Stomach (tissue), 9 donors: Measurements from ENCODE around the gene LY9. TPM values are rescaled to one million over a fixed set of nuclear protein-coding genes. Genes with fewer than 3 reads are reported as not detected.

Experiments
- DNase-seq, 2 donors: peaks; one replicate each; pipeline versions ENCODE4 v3.0.0 to v3.0.0-alpha.2; 2013 to 2019
- H3K27ac ChIP-seq, 5 donors: fragments of 200-600 bp in 4 of 5; sonication (generic) in 4 of 5; one replicate each; pipeline ENCODE4 v1.5.1; 2013 to 2019; ENCODE audit warnings: mild to moderate bottlenecking in 1 of 5, moderate library complexity in 1 of 5
- H3K27me3 ChIP-seq, 3 donors: fragments of 200-600 bp; sonication (generic); one replicate each; pipeline ENCODE4 v1.5.1; 2017 to 2019; ENCODE audit warnings: mixed run types in 1 of 3
- H3K36me3 ChIP-seq, 4 donors: fragments of 200-600 bp; sonication (generic); 1 replicate in 3 of 4; 2 replicates in 1 of 4; pipeline ENCODE4 v1.5.1; 2016 to 2019
- H3K4me1 ChIP-seq, 4 donors: fragments of 200-600 bp; sonication (generic); one replicate each; pipeline ENCODE4 v1.5.1; 2016 to 2019
- H3K4me3 ChIP-seq, 4 donors: fragments of 200-600 bp; sonication (generic) in 3 of 4; one replicate each; pipeline ENCODE4 v1.5.1; 2016 to 2019; ENCODE audit warnings: mild to moderate bottlenecking in 1 of 4
- H3K9me3 ChIP-seq, 4 donors: fragments of 200-600 bp; sonication (generic); one replicate each; pipeline ENCODE4 v1.5.1; 2016 to 2019
- EP300 ChIP-seq: sonication (generic); formaldehyde crosslinking; IDR thresholded peaks from one replicate; pipeline ENCODE4 v1.6.1; 2017; ENCODE audit warnings: antibody characterized with exemption
- POLR2A ChIP-seq, 4 donors: fragments of 450-650 bp; IDR thresholded peaks; one replicate each; pipeline ENCODE4 v1.6.1; 2016; ENCODE audit warnings: antibody characterized with exemption in 4 of 4, control low read depth in 2 of 4, mild to moderate bottlenecking in 1 of 4, moderate library complexity in 1 of 4
- POLR2AphosphoS5 ChIP-seq, 3 donors: sonication (generic); formaldehyde crosslinking; IDR thresholded peaks; one replicate each; pipeline ENCODE4 v1.6.1; 2016; ENCODE audit warnings: antibody characterized with exemption in 3 of 3
- WGBS, 5 donors: extraction: QIAGEN DNeasy Blood & Tissue Kit in 3 of 5; methylation state at CpG; one replicate each; pipeline versions ENCODE4 v1.1.5 to v1.1.7; 2013 to 2018; 5-methylcytosine and 5-hydroxymethylcytosine counted together
- intact Hi-C: fragments of 100-400 bp; cut with DNase I; formaldehyde crosslinking; loops from one replicate; pipeline ENCODE4 v1.15.1; 2023; ENCODE audit warnings: low total_unique reads
- polyA plus RNA-seq, 3 donors: library from polyadenylated mRNA; stranded (reverse); fragments of 200-250 nt; gene quantifications; one replicate each; pipeline ENCODE4 v1.2.3, GENCODE V29; 2013
- total RNA-seq, 5 donors: library from RNA; depleted of rRNA; stranded (reverse); fragments of >200 nt; gene quantifications; one replicate each; pipeline versions ENCODE4 v1.1.0 to v1.2.3, GENCODE V29; 2014 to 2016
- TF ChIP-seq, protein P1 (sequence below), 7 experiments: fragments of 450-650 bp in 4 of 7; fragments of 200-600 bp in 3 of 7; sonication (generic) in 3 of 7; IDR thresholded peaks; one replicate each; pipeline ENCODE4 v1.5.1; 2016 to 2019; ENCODE audit warnings: antibody characterized with exemption in 7 of 7, control low read depth in 2 of 7, mild to moderate bottlenecking in 1 of 7
- donor health status: healthy with polysubstance abuse.
- donor health status: Bipolar disorder and iron deficiency.
- donor health status: healthy.

The LY9 gene
- total and polyA plus RNA-seq, 8 donors: 0.25 to 7.5 (median 1.2) TPM; not detected in 2

DNA sequence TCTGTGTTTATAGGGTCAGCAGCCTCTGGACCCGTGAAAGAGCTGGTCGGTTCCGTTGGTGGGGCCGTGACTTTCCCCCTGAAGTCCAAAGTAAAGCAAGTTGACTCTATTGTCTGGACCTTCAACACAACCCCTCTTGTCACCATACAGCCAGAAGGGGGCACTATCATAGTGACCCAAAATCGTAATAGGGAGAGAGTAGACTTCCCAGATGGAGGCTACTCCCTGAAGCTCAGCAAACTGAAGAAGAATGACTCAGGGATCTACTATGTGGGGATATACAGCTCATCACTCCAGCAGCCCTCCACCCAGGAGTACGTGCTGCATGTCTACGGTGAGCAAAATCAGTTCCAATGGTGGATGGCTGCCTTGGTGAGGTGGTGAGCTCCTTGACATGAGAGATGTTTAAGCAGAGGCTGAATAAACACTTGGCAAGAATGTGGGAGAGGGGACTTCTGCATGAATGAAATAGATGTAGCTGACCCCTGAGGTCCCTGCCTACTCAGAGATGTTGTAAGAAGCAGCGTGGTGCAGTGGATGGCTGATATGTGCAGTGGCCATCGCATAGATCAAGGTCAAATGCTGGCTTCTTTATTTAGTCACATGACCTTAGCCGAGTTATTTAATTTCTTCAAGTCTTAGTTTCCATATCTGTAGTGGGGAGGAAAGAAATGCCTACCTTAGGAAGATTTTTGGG lies 47.6 kb upstream of the LY9 start:
- no peak for DNase-seq
- peaks cover 0 to 4% (median 0%) of the 10 kb centered on the region in 4 donors for H3K4me1 ChIP-seq
- 81 to 92% (median 88%) methylated on average over 10 of the region's 10 CpGs for WGBS, 5 donors
- peaks cover 0 to 7% (median 0%) of the 10 kb centered on the region in 3 donors for H3K27me3 ChIP-seq
- H3K9me3 ChIP-seq: no peaks in the 10 kb centered on the region
- intact Hi-C loops: no loop called here
- H3K4me3 ChIP-seq: no peak overlapping the region
- no peaks in the 10 kb centered on the region for H3K36me3 ChIP-seq
- TF ChIP-seq, protein P1, sequence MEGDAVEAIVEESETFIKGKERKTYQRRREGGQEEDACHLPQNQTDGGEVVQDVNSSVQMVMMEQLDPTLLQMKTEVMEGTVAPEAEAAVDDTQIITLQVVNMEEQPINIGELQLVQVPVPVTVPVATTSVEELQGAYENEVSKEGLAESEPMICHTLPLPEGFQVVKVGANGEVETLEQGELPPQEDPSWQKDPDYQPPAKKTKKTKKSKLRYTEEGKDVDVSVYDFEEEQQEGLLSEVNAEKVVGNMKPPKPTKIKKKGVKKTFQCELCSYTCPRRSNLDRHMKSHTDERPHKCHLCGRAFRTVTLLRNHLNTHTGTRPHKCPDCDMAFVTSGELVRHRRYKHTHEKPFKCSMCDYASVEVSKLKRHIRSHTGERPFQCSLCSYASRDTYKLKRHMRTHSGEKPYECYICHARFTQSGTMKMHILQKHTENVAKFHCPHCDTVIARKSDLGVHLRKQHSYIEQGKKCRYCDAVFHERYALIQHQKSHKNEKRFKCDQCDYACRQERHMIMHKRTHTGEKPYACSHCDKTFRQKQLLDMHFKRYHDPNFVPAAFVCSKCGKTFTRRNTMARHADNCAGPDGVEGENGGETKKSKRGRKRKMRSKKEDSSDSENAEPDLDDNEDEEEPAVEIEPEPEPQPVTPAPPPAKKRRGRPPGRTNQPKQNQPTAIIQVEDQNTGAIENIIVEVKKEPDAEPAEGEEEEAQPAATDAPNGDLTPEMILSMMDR (IDR thresholded peaks at IDR 0.05): no peak
- no peak for TF ChIP-seq POLR2A (IDR thresholded peaks at IDR 0.05)
- TF ChIP-seq EP300: no peak
- TF ChIP-seq POLR2AphosphoS5 (IDR thresholded peaks at IDR 0.05): no peak
- H3K27ac ChIP-seq: no peak overlapping the region

DNA sequence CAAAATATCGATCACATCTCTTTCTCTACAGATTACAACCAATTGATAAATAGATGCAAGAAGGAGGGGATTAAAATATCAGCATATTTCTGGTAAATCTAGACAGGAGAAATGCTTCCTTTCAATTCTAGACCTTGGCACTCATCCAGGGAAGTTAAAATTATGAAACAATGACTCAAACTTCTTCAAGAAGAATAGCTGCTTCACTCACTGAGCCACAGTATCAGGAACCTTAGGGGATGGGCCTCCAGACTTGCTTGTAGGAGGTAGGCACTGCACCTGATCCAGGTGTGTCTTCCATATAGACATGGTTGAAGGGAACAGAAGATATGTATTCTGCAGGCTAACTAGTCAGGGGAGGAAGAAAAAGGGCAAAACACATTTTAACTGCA lies 47.1 kb upstream of the LY9 start:
- no peaks in the 10 kb centered on the region for H3K9me3 ChIP-seq
- no peak overlapping the region for H3K27ac ChIP-seq
- no peaks in the 10 kb centered on the region for H3K36me3 ChIP-seq
- WGBS, 5 donors: 92 to 97% (median 93%) methylated on average over 1 of the region's 1 CpG
- H3K4me1 ChIP-seq: peaks cover 0 to 4% (median 0%) of the 10 kb centered on the region in 4 donors
- TF ChIP-seq EP300 (no peak), POLR2AphosphoS5 (IDR thresholded peaks at IDR 0.05) (no peak), POLR2A (IDR thresholded peaks at IDR 0.05) (no peak)
- TF ChIP-seq, protein P1 (IDR thresholded peaks at IDR 0.05): no peak
- H3K4me3 ChIP-seq: no peak overlapping the region
- DNase-seq: no peak
- intact Hi-C loops: no loop called here
- H3K27me3 ChIP-seq: peaks cover 0 to 7% (median 0%) of the 10 kb centered on the region in 3 donors

DNA sequence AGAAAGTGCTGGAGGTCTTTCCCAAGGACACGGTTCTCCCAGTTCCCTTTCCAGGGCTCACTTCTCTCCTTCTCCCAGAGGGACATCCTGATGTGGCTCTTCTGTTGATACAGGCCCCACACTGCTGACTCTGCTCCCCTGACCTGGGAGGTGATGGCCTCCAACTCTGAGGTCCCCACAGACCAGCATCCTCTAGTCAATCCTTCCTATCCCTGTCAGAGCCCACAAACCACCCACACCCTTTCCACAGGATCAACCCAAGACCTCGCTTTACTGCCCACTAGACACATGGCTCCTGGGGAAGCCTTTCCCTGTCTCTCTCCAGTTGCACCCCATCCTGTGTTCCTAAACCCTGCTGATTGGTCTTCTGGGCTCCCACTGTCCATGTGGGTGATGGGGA lies 45.4 kb upstream of the LY9 start:
- Histone ChIP-seq H3K4me1 (peaks cover 0 to 4% (median 0%) of the 10 kb centered on the region in 4 donors), H3K4me3 (no peak overlapping the region), H3K9me3 (no peaks in the 10 kb centered on the region), H3K27me3 (peaks cover 0 to 9% (median 0%) of the 10 kb centered on the region in 3 donors), H3K36me3 (no peaks in the 10 kb centered on the region), H3K27ac (no peak overlapping the region)
- DNase-seq: no peak
- TF ChIP-seq, protein P1 (IDR thresholded peaks at IDR 0.05): no peak
- TF ChIP-seq EP300 (no peak), POLR2A (IDR thresholded peaks at IDR 0.05) (no peak), POLR2AphosphoS5 (IDR thresholded peaks at IDR 0.05) (no peak)
- WGBS, 5 donors: 88 to 92% (median 91%) methylated on average over 2 of the region's 2 CpGs
- intact Hi-C loops: no loop called here

DNA sequence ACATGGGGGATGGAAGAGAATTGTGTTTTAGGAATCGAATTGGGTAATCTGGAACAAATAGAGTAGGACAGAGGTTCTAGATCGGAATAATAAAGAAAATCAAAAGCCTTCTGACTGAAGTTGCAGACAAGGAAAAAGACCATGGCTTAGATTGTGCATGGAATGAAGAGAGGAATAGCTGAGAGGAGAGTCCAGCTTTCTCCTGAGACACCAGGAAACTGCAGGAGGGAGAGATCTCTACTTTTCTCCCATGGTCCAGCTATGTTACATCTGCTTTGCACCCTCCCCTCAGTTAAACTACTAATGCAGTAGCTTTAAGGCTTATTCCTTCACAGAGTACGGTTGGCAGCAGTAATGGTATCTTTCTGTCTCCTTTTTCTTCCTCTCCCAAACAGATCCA lies 43.6 kb upstream of the LY9 start:
- Histone ChIP-seq H3K4me1 (peaks cover 0 to under 1% (median 0%) of the 10 kb centered on the region in 4 donors), H3K36me3 (no peaks in the 10 kb centered on the region), H3K9me3 (no peaks in the 10 kb centered on the region), H3K27ac (no peak overlapping the region), H3K27me3 (peaks cover 0 to 10% (median 0%) of the 10 kb centered on the region in 3 donors), H3K4me3 (no peak overlapping the region)
- TF ChIP-seq, protein P1 (IDR thresholded peaks at IDR 0.05): no peak
- 62 to 76% (median 74%) methylated on average over 3 of the region's 3 CpGs for WGBS, 5 donors
- intact Hi-C loops: no loop called here
- DNase-seq: no peak
